C4-2B (cell line): ENCODE measurements around the gene POTEM.
"Not testable (repeated sequence)": the region's sequence is repeated elsewhere in the genome, so short reads cannot be mapped to it uniquely, and the experiment has no call there.

Source experiments
- ZFX ChIP-seq: fragments of 450-650 bp; IDR thresholded peaks from 2 replicates; pipeline ENCODE4 v1.6.1; 2017
- TF ChIP-seq, protein P1 (sequence below): fragments of 450-650 bp; conservative IDR thresholded peaks from 2 replicates; pipeline ENCODE4 v1.5.1; 2017; ENCODE audit warnings: mild to moderate bottlenecking

DNA sequence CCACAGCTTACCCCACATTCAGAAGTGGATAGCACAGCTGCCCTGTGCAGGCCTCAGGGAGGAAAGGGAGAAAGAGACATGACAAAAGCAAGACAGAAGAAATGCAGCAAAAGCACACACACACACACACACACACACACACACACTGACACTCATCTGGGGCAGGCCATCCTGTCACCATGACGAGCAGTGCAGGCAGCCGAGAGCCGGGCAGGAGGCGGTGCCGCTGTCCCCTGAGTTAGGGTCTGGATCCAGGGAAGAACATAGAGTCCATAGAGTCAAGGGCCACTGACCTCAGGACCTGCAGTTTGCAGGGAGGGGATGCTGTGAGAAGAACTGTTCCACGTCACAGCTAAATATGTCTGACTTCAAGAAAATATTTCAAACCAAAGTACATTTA, 4.0 kb upstream of the POTEM start:
- TF ChIP-seq, protein P1, sequence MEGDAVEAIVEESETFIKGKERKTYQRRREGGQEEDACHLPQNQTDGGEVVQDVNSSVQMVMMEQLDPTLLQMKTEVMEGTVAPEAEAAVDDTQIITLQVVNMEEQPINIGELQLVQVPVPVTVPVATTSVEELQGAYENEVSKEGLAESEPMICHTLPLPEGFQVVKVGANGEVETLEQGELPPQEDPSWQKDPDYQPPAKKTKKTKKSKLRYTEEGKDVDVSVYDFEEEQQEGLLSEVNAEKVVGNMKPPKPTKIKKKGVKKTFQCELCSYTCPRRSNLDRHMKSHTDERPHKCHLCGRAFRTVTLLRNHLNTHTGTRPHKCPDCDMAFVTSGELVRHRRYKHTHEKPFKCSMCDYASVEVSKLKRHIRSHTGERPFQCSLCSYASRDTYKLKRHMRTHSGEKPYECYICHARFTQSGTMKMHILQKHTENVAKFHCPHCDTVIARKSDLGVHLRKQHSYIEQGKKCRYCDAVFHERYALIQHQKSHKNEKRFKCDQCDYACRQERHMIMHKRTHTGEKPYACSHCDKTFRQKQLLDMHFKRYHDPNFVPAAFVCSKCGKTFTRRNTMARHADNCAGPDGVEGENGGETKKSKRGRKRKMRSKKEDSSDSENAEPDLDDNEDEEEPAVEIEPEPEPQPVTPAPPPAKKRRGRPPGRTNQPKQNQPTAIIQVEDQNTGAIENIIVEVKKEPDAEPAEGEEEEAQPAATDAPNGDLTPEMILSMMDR: not testable (repeated sequence)
- TF ChIP-seq ZFX: not testable (repeated sequence)
